Suprapubic skin (tissue), 4 donors: ENCODE measurements around the gene ZFP42. TPM values are rescaled to one million over a fixed set of nuclear protein-coding genes. Genes with fewer than 3 reads are reported as not detected.

Experiments
- DNase-seq, 2 donors: peaks; one replicate each; pipeline ENCODE4 v3.0.0-alpha.2; 2019; ENCODE audit warnings: low spot score in 2 of 2
- H3K27ac ChIP-seq: fragments of 200-600 bp; sonication (generic); one replicate; pipeline ENCODE4 v1.5.1; 2019
- H3K27me3 ChIP-seq: fragments of 200-600 bp; sonication (generic); one replicate; pipeline ENCODE4 v1.5.1; 2019
- H3K36me3 ChIP-seq: fragments of 200-600 bp; sonication (generic); one replicate; pipeline ENCODE4 v1.5.1; 2019
- H3K4me1 ChIP-seq: fragments of 200-600 bp; sonication (generic); one replicate; pipeline ENCODE4 v1.5.1; 2019
- H3K4me3 ChIP-seq: fragments of 200-600 bp; sonication (generic); one replicate; pipeline ENCODE4 v1.5.1; 2019; ENCODE audit warnings: mild to moderate bottlenecking
- H3K9me3 ChIP-seq: fragments of 200-600 bp; sonication (generic); one replicate; pipeline ENCODE4 v1.5.1; 2019
- CTCF ChIP-seq, 2 donors: fragments of 200-600 bp in 1 of 2; fragments of 450-650 bp in 1 of 2; sonication (generic) in 1 of 2; IDR thresholded peaks; one replicate each; pipeline ENCODE4 v1.5.1; 2016 to 2019; ENCODE audit warnings: antibody characterized with exemption in 2 of 2, mild to moderate bottlenecking in 1 of 2, moderate library complexity in 1 of 2
- EP300 ChIP-seq: sonication (generic); formaldehyde crosslinking; IDR thresholded peaks from one replicate; pipeline ENCODE4 v1.6.1; 2017; ENCODE audit warnings: antibody characterized with exemption
- POLR2A ChIP-seq, 2 donors: fragments of 450-650 bp; IDR thresholded peaks; one replicate each; pipeline ENCODE4 v1.6.1; 2017; ENCODE audit warnings: antibody characterized with exemption in 2 of 2, mild to moderate bottlenecking in 2 of 2, moderate library complexity in 2 of 2
- POLR2AphosphoS5 ChIP-seq, 3 donors: sonication (generic); formaldehyde crosslinking; IDR thresholded peaks; one replicate each; pipeline ENCODE4 v1.6.1; 2017; ENCODE audit warnings: antibody characterized with exemption in 3 of 3
- WGBS: methylation state at CpG from one replicate; pipeline ENCODE4 v1.1.5; 2018; 5-methylcytosine and 5-hydroxymethylcytosine counted together
- total RNA-seq, 4 donors: library from RNA; depleted of rRNA; stranded (reverse); fragments of >200 nt; gene quantifications; one replicate each; pipeline ENCODE4 v1.1.0, GENCODE V29; 2016

ZFP42 gene
- total RNA-seq, 4 donors from 2014 or later = not detected

GRCh38 chr4:187999406-187999932 is 3.9 kb downstream of the ZFP42 start:
- H3K4me1 ChIP-seq = no peaks in the 10 kb centered on the region
- H3K9me3 ChIP-seq = no peaks in the 10 kb centered on the region
- TF ChIP-seq POLR2AphosphoS5 (IDR thresholded peaks at IDR 0.05) = no peak
- WGBS = 73% methylated on average over 2 of the region's 2 CpGs
- H3K36me3 ChIP-seq = no peaks in the 10 kb centered on the region
- no peak overlapping the region for H3K4me3 ChIP-seq
- H3K27me3 ChIP-seq = peaks cover 22% of the 10 kb centered on the region
- no peak for DNase-seq
- H3K27ac ChIP-seq = no peak overlapping the region

DNA sequence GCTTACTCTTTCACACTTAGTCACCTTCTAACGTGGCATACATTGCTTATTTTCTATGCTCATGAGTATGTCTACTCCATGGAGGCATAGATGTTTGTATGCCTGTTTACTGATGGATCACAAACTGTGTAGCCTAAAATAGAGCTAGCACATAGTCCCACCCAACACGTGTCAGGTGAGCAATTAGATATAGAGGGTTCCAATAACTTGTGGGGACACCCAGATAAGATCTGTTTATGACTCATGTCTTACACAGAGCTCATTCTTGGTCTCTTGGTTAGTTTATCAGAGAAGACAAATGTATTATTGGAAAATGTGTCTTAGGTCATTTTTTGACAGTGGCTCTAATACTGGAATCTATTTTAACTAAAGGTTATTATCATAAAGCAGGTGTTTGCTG is 6.8 kb downstream of the ZFP42 start:
- TF ChIP-seq EP300 (no peak), CTCF (IDR thresholded peaks at IDR 0.05) (no peak), POLR2A (IDR thresholded peaks at IDR 0.05) (no peak)
- Histone ChIP-seq H3K9me3 (no peaks in the 10 kb centered on the region), H3K4me1 (no peaks in the 10 kb centered on the region), H3K27me3 (peaks cover 2% of the 10 kb centered on the region), H3K36me3 (no peaks in the 10 kb centered on the region), H3K4me3 (no peak overlapping the region), H3K27ac (no peak overlapping the region)
- 68% methylated on average over 2 of the region's 2 CpGs for WGBS
- no peak for DNase-seq

GRCh38 chr4:188002751-188003150 is 7.2 kb downstream of the ZFP42 start:
- H3K27me3 ChIP-seq = no peaks in the 10 kb centered on the region
- 78% methylated on average over 7 of the region's 7 CpGs for WGBS
- no peaks in the 10 kb centered on the region for H3K9me3 ChIP-seq
- TF ChIP-seq CTCF (IDR thresholded peaks at IDR 0.05) = no peak
- no peak for TF ChIP-seq POLR2AphosphoS5 (IDR thresholded peaks at IDR 0.05)
- no peak for TF ChIP-seq EP300
- TF ChIP-seq POLR2A (IDR thresholded peaks at IDR 0.05) = no peak
- no peaks in the 10 kb centered on the region for H3K4me1 ChIP-seq
- DNase-seq = no peak
- no peak overlapping the region for H3K4me3 ChIP-seq
- no peak overlapping the region for H3K27ac ChIP-seq
- no peaks in the 10 kb centered on the region for H3K36me3 ChIP-seq

- 71% methylated on average over 3 of the region's 3 CpGs for WGBS
- TF ChIP-seq EP300 (no peak), CTCF (IDR thresholded peaks at IDR 0.05) (no peak), POLR2AphosphoS5 (IDR thresholded peaks at IDR 0.05) (no peak), POLR2A (IDR thresholded peaks at IDR 0.05) (no peak)
- DNase-seq = no peak
- no peaks in the 10 kb centered on the region for H3K27me3 ChIP-seq
- no peaks in the 10 kb centered on the region for H3K9me3 ChIP-seq
- H3K4me3 ChIP-seq = no peak overlapping the region
- H3K4me1 ChIP-seq = no peaks in the 10 kb centered on the region
- H3K27ac ChIP-seq = no peak overlapping the region
- H3K36me3 ChIP-seq = no peaks in the 10 kb centered on the region
Measured at GRCh38 chr4:188005561-188005960, 10.0 kb downstream of the ZFP42 start.

DNA sequence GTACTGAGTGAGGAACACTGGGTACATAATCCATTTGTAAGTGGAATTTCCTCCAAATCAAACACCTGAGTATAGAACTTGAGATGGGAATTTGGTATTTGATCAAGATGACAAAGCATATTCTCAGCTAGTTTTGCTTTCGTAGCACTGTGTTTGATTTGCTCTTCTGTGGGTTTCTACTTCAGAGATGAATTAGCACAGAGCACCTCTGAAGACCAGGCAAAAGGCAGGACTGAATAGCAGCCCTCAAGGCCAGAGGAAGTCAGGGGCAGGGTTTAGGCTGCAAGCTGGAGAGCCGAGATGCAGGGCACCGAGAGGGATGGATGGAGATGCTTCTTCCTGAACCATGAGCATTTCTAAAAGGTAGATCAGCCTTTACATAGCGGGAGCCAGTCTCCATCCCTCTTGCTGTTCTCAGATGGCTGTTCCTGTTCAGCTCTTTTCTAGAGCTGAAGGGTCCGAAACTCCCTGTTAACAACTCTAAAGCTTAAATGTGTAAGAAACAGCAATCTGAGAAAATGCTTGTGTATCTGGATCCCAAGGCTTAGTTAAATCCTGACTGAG is 10.8 kb downstream of the ZFP42 start:
- H3K36me3 ChIP-seq = no peaks in the 10 kb centered on the region
- TF ChIP-seq EP300 (no peak), CTCF (IDR thresholded peaks at IDR 0.05) (no peak), POLR2A (IDR thresholded peaks at IDR 0.05) (no peak), POLR2AphosphoS5 (IDR thresholded peaks at IDR 0.05) (no peak)
- no peak overlapping the region for H3K27ac ChIP-seq
- DNase-seq = no peak
- no peaks in the 10 kb centered on the region for H3K27me3 ChIP-seq
- no peak overlapping the region for H3K4me3 ChIP-seq
- 79% methylated on average over 5 of the region's 5 CpGs for WGBS
- no peaks in the 10 kb centered on the region for H3K4me1 ChIP-seq
- H3K9me3 ChIP-seq = no peaks in the 10 kb centered on the region

DNA sequence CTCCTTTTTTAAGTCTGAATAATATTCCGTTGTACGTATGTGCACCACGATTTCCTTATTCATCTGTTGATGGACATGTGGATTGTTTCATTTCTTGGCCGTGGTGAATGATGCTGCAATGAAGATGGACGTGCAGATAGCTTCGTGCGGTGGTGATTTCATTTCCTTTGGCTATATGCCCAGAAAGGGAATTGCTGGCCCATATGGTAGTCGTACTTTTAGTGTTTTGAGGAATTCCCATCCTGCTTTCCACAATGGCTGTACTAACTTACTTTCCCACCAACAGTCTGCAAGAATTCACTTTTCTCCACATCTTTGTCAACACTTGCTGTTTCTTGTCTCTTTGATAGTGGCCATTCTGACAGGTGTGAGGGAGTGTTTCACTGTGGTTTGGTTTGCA is 12.8 kb downstream of the ZFP42 start:
- WGBS = 45% methylated on average over 8 of the region's 8 CpGs
- Histone ChIP-seq H3K36me3 (no peaks in the 10 kb centered on the region), H3K9me3 (no peaks in the 10 kb centered on the region), H3K27ac (no peak overlapping the region), H3K4me1 (no peaks in the 10 kb centered on the region), H3K4me3 (no peak overlapping the region), H3K27me3 (no peaks in the 10 kb centered on the region)
- TF ChIP-seq POLR2A (IDR thresholded peaks at IDR 0.05) (no peak), POLR2AphosphoS5 (IDR thresholded peaks at IDR 0.05) (no peak), EP300 (no peak), CTCF (IDR thresholded peaks at IDR 0.05) (no peak)
- DNase-seq = no peak
